GM06990 (cell line): Measurements from ENCODE around the gene SNX13.

ENCODE experiments used
- DNase-seq: peaks from one replicate; pipeline ENCODE4 v3.0.0-alpha.2; 2011; ENCODE audit not compliant: insufficient read length; ENCODE audit errors: extremely low read depth
- H3K27me3 ChIP-seq: replicated peaks from 2 replicates; pipeline ENCODE4 v1.6.0; 2011; ENCODE audit warnings: low read length; ENCODE audit not compliant: control insufficient read depth, insufficient read depth
- H3K36me3 ChIP-seq: 2 replicates; pipeline ENCODE4 v1.5.1; 2011; ENCODE audit warnings: low read length; ENCODE audit not compliant: control insufficient read depth, insufficient read depth
- H3K4me3 ChIP-seq: replicated peaks from 2 replicates; pipeline ENCODE4 v1.5.1; 2011; ENCODE audit warnings: low read depth, mild to moderate bottlenecking, control low read depth, low read length
- TF ChIP-seq, protein P1 (sequence below): IDR thresholded peaks from 2 replicates; pipeline ENCODE4 v1.5.1; 2011; ENCODE audit warnings: low read length, control low read depth, mild to moderate bottlenecking, inconsistent platforms; ENCODE audit not compliant: insufficient read depth, poor library complexity, severe bottlenecking

Gene SNX13, protein sequence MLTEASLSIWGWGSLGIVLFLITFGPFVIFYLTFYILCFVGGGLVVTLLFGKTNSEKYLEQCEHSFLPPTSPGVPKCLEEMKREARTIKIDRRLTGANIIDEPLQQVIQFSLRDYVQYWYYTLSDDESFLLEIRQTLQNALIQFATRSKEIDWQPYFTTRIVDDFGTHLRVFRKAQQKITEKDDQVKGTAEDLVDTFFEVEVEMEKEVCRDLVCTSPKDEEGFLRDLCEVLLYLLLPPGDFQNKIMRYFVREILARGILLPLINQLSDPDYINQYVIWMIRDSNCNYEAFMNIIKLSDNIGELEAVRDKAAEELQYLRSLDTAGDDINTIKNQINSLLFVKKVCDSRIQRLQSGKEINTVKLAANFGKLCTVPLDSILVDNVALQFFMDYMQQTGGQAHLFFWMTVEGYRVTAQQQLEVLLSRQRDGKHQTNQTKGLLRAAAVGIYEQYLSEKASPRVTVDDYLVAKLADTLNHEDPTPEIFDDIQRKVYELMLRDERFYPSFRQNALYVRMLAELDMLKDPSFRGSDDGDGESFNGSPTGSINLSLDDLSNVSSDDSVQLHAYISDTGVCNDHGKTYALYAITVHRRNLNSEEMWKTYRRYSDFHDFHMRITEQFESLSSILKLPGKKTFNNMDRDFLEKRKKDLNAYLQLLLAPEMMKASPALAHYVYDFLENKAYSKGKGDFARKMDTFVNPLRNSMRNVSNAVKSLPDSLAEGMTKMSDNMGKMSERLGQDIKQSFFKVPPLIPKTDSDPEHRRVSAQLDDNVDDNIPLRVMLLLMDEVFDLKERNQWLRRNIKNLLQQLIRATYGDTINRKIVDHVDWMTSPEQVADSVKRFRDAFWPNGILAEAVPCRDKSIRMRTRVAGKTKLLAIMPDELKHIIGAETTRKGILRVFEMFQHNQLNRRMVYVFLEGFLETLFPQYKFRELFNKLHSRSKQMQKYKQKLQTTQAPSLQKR

DNA sequence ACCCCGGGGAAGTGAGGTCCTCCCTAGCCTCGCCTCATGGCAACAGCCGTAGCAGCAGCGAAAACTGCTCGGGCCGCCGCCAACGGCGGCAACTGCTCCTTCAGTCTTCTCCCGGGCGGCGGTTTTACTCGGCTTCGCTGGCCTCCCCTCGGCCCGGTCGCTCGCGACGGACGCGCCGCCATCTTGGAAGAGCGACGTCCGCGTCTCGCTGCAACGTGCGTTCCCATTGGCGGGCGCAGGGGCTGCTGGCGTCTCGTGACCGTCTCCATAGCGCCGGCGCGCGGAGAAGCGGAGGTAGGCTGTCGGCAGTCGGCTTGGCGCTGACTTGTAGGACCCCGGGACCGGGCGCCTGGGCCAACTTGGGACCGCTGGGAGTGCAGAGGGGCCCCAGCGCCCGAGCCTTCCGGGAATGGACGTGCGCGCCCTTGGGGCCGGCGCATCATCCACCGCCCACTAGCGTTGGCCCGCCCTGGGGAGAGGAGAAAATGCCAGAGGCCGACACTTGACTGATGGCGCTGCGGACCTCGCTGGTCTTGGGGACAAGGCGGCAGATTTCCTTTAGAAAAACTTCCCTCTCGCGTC, at the start of gene SNX13:
SNX13 (minus strand) TSS at position 193 of the 582 bp plus-strand sequence. CDS start 199 bp downstream, outside the sequence.
- peak; percentile 92 for DNase-seq
- H3K27me3 ChIP-seq = no peaks in the 10 kb centered on the region
- H3K36me3 ChIP-seq = no peaks in the 10 kb centered on the region
- TF ChIP-seq, protein P1, sequence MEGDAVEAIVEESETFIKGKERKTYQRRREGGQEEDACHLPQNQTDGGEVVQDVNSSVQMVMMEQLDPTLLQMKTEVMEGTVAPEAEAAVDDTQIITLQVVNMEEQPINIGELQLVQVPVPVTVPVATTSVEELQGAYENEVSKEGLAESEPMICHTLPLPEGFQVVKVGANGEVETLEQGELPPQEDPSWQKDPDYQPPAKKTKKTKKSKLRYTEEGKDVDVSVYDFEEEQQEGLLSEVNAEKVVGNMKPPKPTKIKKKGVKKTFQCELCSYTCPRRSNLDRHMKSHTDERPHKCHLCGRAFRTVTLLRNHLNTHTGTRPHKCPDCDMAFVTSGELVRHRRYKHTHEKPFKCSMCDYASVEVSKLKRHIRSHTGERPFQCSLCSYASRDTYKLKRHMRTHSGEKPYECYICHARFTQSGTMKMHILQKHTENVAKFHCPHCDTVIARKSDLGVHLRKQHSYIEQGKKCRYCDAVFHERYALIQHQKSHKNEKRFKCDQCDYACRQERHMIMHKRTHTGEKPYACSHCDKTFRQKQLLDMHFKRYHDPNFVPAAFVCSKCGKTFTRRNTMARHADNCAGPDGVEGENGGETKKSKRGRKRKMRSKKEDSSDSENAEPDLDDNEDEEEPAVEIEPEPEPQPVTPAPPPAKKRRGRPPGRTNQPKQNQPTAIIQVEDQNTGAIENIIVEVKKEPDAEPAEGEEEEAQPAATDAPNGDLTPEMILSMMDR = peak; percentile 53
- H3K4me3 ChIP-seq = peak within 1 kb of the TSS; percentile 82

DNA sequence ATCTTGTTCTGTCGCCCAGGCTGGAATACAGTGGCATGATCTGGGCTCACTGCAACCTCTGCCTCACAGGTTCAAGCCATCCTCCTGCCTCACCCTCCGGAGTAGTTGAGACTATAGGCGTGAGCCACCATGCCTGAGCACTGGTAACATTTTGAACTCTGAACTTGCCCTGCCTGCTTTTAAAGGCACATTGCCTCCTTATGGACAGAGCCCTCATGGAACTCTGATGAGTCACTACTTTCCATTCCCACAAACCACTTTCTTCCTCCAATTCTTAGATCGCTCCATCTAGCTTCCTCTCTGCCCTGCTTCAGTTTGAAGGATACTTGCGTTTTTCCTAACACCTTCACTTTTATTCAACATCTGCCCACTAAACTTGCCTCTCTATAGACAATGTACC, 49.3 kb upstream of the SNX13 start:
- TF ChIP-seq, protein P1 = no peak
- no peak for DNase-seq
- H3K36me3 ChIP-seq = no peaks in the 10 kb centered on the region
- H3K4me3 ChIP-seq = no peak overlapping the region
- no peaks in the 10 kb centered on the region; the same call in 1 of the 2 replicates for H3K27me3 ChIP-seq

DNA sequence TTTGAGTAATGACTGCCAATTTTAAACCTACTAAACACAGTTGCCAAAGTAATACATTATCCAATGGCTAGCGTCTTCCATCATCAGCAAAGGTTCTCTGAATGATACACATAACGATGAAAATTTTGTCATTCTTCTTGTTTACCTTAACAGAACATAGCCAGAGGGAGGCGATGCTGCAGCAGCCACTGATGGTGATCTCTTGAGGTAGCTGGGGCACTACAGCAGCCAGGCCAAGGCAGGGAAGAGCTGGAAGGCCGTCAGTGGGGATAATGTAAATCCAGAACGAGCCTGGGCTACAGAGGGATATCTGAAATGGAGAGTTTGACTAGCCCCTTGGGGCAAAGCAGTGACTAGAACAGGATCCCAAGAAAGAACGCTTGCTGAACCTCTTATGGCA, 48.6 kb upstream of the SNX13 start:
- H3K27me3 ChIP-seq = no peaks in the 10 kb centered on the region; the same call in 1 of the 2 replicates
- no peak overlapping the region for H3K4me3 ChIP-seq
- DNase-seq = no peak
- TF ChIP-seq, protein P1 = no peak
- H3K36me3 ChIP-seq = no peaks in the 10 kb centered on the region

DNA sequence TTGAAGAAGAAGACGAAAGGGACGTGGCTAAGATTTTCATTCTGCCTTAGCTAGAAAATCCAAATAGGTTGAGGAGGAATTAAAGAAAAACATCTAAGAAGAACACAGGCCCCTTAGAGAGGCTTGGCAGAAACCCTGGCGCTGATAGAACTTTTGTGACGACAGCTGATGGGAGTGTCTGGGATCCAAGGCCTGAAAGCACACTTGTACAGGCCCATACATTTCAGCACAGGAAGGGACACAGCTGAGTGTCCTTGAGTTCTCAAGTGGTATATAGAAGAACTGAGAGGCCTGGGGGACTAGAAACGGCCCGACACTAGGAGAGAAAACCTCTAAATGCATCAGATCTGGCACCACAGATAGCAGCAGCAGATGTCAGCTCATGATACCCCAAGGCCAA, 47.8 kb upstream of the SNX13 start:
- no peak for DNase-seq
- Histone ChIP-seq H3K27me3 (no peaks in the 10 kb centered on the region; the same call in 1 of the 2 replicates), H3K4me3 (no peak overlapping the region), H3K36me3 (no peaks in the 10 kb centered on the region)
- TF ChIP-seq, protein P1 = no peak

DNA sequence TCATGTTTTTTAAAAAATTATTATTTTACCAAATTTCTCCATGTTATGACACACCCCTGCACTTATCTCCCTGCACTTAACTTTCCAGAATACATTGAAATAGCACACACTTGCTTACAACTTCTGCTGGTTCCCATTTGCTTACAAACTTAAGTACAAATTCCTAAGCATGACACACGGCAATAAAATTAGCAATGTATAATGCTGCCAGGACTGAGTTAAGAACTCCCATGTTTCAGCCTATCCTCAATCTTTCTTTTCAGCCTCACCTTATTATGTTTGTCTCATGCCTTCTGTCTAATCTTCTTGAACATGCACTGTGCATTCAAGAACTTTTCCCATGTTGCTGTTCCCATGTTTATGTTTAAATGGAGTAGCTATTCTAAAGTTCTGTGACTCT, 46.6 kb upstream of the SNX13 start:
- no peak for DNase-seq
- Histone ChIP-seq H3K36me3 (no peaks in the 10 kb centered on the region), H3K4me3 (no peak overlapping the region), H3K27me3 (no peaks in the 10 kb centered on the region; the same call in 1 of the 2 replicates)
- TF ChIP-seq, protein P1 = no peak
